ENCODE results near the gene VARS2. TPM values are rescaled to one million over a fixed set of nuclear protein-coding genes. Genes with fewer than 3 reads are reported as not detected.
"Not testable (repeated sequence)": the region's sequence is repeated elsewhere in the genome, so short reads cannot be mapped to it uniquely, and the experiment has no call there.

VARS2 gene
- total RNA-seq, 1 donor from 2014 or later: 34.7 TPM

GRCh38 chr6:30917487-30917886 is 3.4 kb downstream of the VARS2 start:
- TF ChIP-seq, protein P1, sequence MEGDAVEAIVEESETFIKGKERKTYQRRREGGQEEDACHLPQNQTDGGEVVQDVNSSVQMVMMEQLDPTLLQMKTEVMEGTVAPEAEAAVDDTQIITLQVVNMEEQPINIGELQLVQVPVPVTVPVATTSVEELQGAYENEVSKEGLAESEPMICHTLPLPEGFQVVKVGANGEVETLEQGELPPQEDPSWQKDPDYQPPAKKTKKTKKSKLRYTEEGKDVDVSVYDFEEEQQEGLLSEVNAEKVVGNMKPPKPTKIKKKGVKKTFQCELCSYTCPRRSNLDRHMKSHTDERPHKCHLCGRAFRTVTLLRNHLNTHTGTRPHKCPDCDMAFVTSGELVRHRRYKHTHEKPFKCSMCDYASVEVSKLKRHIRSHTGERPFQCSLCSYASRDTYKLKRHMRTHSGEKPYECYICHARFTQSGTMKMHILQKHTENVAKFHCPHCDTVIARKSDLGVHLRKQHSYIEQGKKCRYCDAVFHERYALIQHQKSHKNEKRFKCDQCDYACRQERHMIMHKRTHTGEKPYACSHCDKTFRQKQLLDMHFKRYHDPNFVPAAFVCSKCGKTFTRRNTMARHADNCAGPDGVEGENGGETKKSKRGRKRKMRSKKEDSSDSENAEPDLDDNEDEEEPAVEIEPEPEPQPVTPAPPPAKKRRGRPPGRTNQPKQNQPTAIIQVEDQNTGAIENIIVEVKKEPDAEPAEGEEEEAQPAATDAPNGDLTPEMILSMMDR (IDR thresholded peaks at IDR 0.05; ENCODE audit: insufficient read depth, low read length, poor library complexity, severe bottlenecking): no peak

DNA sequence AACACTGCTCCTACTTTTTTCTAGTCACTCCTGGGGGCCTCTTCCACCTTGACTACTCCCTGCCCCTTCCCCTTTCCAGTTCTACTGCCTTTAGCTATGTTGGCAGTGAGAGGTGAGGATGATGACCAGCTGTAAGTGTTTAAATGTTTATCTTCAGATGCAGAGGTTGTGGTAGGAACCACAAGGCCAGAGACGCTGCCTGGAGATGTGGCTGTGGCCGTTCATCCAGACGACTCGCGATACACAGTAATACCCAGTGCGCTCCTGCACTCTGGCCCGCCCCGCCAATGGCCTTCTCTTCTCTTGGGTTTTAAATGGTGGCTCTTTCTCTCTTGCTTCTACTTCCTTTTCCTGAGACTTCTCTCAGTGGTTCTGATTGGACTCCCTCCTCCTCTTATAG is 4.6 kb downstream of the VARS2 start:
- DNase-seq (ENCODE audit: low read depth): no peak
- H3K27me3 ChIP-seq (ENCODE audit: control insufficient read depth, insufficient read depth, low read length): no peaks in the 10 kb centered on the region
- no peak overlapping the region for H3K4me3 ChIP-seq (ENCODE audit: low read depth, low read length)
- H3K36me3 ChIP-seq (ENCODE audit: control insufficient read depth, insufficient read depth, low read length): peaks cover 2% of the 10 kb centered on the region
- TF ChIP-seq, protein P1 (IDR thresholded peaks at IDR 0.05; ENCODE audit: insufficient read depth, low read length, poor library complexity, severe bottlenecking): no peak

More at GRCh38 chr6:30917487-30917886, 3.4 kb downstream of the VARS2 start:
- Histone ChIP-seq H3K36me3 (ENCODE audit: control insufficient read depth, insufficient read depth, low read length) (peaks cover 2% of the 10 kb centered on the region), H3K27me3 (ENCODE audit: control insufficient read depth, insufficient read depth, low read length) (no peaks in the 10 kb centered on the region), H3K4me3 (ENCODE audit: low read depth, low read length) (no peak overlapping the region)
- no peak for DNase-seq (ENCODE audit: low read depth)

DNA sequence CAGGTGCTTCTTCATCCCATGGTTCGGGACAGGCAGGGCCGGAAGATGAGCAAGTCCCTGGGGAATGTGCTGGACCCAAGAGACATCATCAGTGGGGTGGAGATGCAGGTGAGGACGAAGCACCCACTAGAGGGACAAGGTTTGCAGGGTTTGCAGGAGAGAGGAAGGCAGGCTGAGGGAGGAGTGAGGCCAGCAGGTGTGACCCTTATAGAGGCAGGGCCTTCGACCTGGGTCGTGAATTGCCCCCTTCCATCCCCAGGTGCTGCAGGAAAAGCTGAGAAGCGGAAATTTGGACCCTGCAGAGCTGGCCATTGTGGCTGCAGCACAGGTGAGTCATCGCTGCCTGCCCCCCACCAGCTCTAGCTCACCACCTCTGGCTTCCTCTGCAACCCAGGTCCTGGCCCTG is 8.4 kb downstream of the VARS2 start:
- no peak overlapping the region for H3K4me3 ChIP-seq (ENCODE audit: low read depth, low read length)

GRCh38 chr6:30924040-30924627 is 10.1 kb downstream of the VARS2 start:
- DNase-seq (ENCODE audit: low read depth); H3K4me3 ChIP-seq (ENCODE audit: low read depth, low read length); H3K36me3 ChIP-seq (ENCODE audit: control insufficient read depth, insufficient read depth, low read length); H3K27me3 ChIP-seq (ENCODE audit: control insufficient read depth, insufficient read depth, low read length): not testable (repeated sequence)

More for the DNA sequence above, 8.4 kb downstream of the VARS2 start:
- peaks cover 2% of the 10 kb centered on the region for H3K36me3 ChIP-seq (ENCODE audit: control insufficient read depth, insufficient read depth, low read length)
- H3K27me3 ChIP-seq (ENCODE audit: control insufficient read depth, insufficient read depth, low read length): no peaks in the 10 kb centered on the region
- no peak for DNase-seq (ENCODE audit: low read depth)
- TF ChIP-seq, protein P1 (IDR thresholded peaks at IDR 0.05; ENCODE audit: insufficient read depth, low read length, poor library complexity, severe bottlenecking): peak; percentile 6

DNA sequence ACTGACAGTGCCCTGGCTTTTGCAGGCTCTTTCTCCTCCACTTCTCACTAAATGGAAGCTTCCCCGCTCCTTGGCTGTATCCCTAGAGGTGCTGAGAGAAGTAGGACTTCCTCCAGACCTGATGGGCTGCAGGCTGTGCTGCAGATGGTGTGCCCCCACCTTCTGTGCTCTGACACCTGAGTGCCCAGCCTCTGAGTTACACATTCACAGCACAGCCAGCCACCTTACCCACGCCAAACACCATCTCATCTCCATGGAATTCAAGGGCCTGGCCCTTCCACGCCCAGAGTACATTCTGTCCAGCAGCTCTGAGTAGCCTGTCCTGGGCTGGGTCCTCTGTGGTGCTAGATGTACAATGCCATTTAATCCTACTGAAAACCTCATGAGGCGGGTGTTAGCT is 12.6 kb downstream of the VARS2 start:
- Histone ChIP-seq H3K27me3 (ENCODE audit: control insufficient read depth, insufficient read depth, low read length) (no peaks in the 10 kb centered on the region), H3K4me3 (ENCODE audit: low read depth, low read length) (no peak overlapping the region), H3K36me3 (ENCODE audit: control insufficient read depth, insufficient read depth, low read length) (no peaks in the 10 kb centered on the region)
- TF ChIP-seq, protein P1 (IDR thresholded peaks at IDR 0.05; ENCODE audit: insufficient read depth, low read length, poor library complexity, severe bottlenecking): no peak
- peak; percentile 78 for DNase-seq (ENCODE audit: low read depth)

DNA sequence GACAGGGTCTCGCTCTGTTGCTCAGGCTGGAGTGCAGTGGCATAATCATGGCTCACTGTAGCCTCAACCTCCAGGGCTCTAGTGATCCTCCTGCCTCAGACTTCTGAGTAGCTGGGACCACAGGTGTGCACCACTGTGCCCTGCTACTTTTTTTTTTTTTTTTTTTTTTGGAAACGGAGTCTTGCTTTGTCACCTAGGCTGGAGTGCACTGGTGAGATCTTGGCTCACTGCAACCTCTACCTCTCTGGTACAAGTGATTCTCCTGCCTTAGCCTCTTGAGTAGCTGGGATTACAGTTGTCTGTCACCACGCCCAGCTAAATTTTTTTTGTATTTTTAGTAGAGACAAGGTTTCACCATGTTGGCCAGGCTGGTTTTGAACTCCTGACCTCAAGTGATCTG is 13.0 kb downstream of the VARS2 start:
- not testable (repeated sequence) for DNase-seq (ENCODE audit: low read depth)

DNA sequence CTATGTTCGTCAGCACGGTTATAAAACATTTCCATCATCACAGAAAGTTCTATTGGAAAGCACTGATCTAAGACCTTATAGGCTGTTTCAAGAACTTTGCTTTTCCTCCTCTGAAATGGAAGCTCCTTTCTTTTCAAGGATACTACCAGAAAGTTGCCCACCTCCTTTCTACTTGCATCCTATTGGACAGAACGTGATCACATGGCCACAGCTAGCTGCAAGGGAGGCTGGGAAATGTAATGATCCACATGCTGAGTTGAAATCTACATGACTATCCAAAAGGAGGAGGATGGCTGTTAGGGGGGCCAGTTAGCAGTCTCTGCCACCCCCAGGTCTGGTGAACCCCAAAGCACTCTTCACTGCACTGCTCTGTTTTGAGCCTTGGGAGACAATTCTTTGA is 14.6 kb downstream of the VARS2 start:
- TF ChIP-seq, protein P1 (IDR thresholded peaks at IDR 0.05; ENCODE audit: insufficient read depth, low read length, poor library complexity, severe bottlenecking): no peak

More for the DNA sequence above, 13.0 kb downstream of the VARS2 start:
- not testable (repeated sequence) for H3K27me3 ChIP-seq (ENCODE audit: control insufficient read depth, insufficient read depth, low read length); H3K4me3 ChIP-seq (ENCODE audit: low read depth, low read length); H3K36me3 ChIP-seq (ENCODE audit: control insufficient read depth, insufficient read depth, low read length)

More for the DNA sequence above, 14.6 kb downstream of the VARS2 start:
- Histone ChIP-seq H3K4me3 (ENCODE audit: low read depth, low read length) (no peak overlapping the region), H3K27me3 (ENCODE audit: control insufficient read depth, insufficient read depth, low read length) (no peaks in the 10 kb centered on the region), H3K36me3 (ENCODE audit: control insufficient read depth, insufficient read depth, low read length) (no peaks in the 10 kb centered on the region)
- no peak for DNase-seq (ENCODE audit: low read depth)
